Measurements from ENCODE around the gene NTM.

- TF ChIP-seq ELF4 (IDR thresholded peaks at IDR 0.05), result no peak
- no peak for TF ChIP-seq SUZ12 (IDR thresholded peaks at IDR 0.05)
- no peak for TF ChIP-seq FOXA1 (IDR thresholded peaks at IDR 0.05)
- TF ChIP-seq FOXM1 (IDR thresholded peaks at IDR 0.05; ENCODE audit: borderline replicate concordance), result no peak
- no peak for TF ChIP-seq SP1 (IDR thresholded peaks at IDR 0.05)
- no peak for TF ChIP-seq BHLHE40 (IDR thresholded peaks at IDR 0.05; ENCODE audit: borderline replicate concordance)
- TF ChIP-seq FOXK2 (IDR thresholded peaks at IDR 0.05), result no peak
- no peak for TF ChIP-seq PKNOX1 (IDR thresholded peaks at IDR 0.05)
- no peak for TF ChIP-seq TARDBP (IDR thresholded peaks at IDR 0.05)
- TF ChIP-seq CTBP1 (IDR thresholded peaks at IDR 0.05; ENCODE audit: borderline replicate concordance), result no peak
- no peak for TF ChIP-seq HDGF (IDR thresholded peaks at IDR 0.05; ENCODE audit: borderline replicate concordance)
- TF ChIP-seq NFRKB (IDR thresholded peaks at IDR 0.05), result no peak
Observed at GRCh38 chr11:131504199-131504949, 134.0 kb downstream of the NTM start.
